Fibroblast of skin of left biceps (primary cell): ENCODE results near the gene MS4A6E.
"Not testable (repeated sequence)": the region's sequence is repeated elsewhere in the genome, so short reads cannot be mapped to it uniquely, and the experiment has no call there.

Experiments used
- DNase-seq, 2 experiments: peaks; one replicate each; pipeline ENCODE4 v3.0.0-alpha.2; 2013; ENCODE audit warnings: low read depth in 2 of 2

The MS4A6E gene

GRCh38 chr11:60326955-60327354 is at the start of gene MS4A6E:
TSS of gene MS4A6E (plus strand) at chr11:60327255. CDS start at chr11:60334896, 7,641 bp downstream.
- DNase-seq, result no peak

GRCh38 chr11:60280412-60280811 is 46.6 kb upstream of the MS4A6E start, which contains the start of gene MS4A4A:
TSS of gene MS4A4A (plus strand) at chr11:60280666. CDS start at chr11:60280676, 10 bp downstream.
- no peak for DNase-seq

- DNase-seq, result no peak
Observed at GRCh38 chr11:60281485-60281884, 45.6 kb upstream of the MS4A6E start.

GRCh38 chr11:60282286-60282685 is 44.8 kb upstream of the MS4A6E start:
- DNase-seq, result no peak

GRCh38 chr11:60285411-60286126 is 41.5 kb upstream of the MS4A6E start:
- DNase-seq, result not testable (repeated sequence)

GRCh38 chr11:60288531-60288930 is 38.5 kb upstream of the MS4A6E start:
- no peak for DNase-seq

GRCh38 chr11:60292145-60292544 is 34.9 kb upstream of the MS4A6E start:
- DNase-seq, result no peak

- DNase-seq, result no peak
Observed at GRCh38 chr11:60301178-60301577, 25.9 kb upstream of the MS4A6E start.

GRCh38 chr11:60301884-60302283 is 25.2 kb upstream of the MS4A6E start:
- not testable (repeated sequence) for DNase-seq

- no peak for DNase-seq
Observed at GRCh38 chr11:60303661-60304060, 23.4 kb upstream of the MS4A6E start.

- DNase-seq, result no peak
Observed at GRCh38 chr11:60305906-60306619, 21.0 kb upstream of the MS4A6E start.

- DNase-seq, result no peak
Observed at GRCh38 chr11:60307507-60308195, 19.4 kb upstream of the MS4A6E start.

- no peak for DNase-seq
Observed at GRCh38 chr11:60310407-60310998, 16.6 kb upstream of the MS4A6E start.

- DNase-seq, result no peak
Observed at GRCh38 chr11:60314635-60315321, 12.3 kb upstream of the MS4A6E start.

- DNase-seq, result no peak
Observed at GRCh38 chr11:60315871-60316270, 11.2 kb upstream of the MS4A6E start.

GRCh38 chr11:60316317-60316716 is 10.7 kb upstream of the MS4A6E start:
- DNase-seq, result no peak

- no peak for DNase-seq
Observed at GRCh38 chr11:60318726-60319125, 8.3 kb upstream of the MS4A6E start.

- no peak for DNase-seq
Observed at GRCh38 chr11:60321051-60321450, 6.0 kb upstream of the MS4A6E start.

- no peak for DNase-seq
Observed at GRCh38 chr11:60328460-60328859, 1.4 kb downstream of the MS4A6E start.

GRCh38 chr11:60332846-60333245 is 5.8 kb downstream of the MS4A6E start:
- no peak for DNase-seq

GRCh38 chr11:60334005-60334620 is 7.1 kb downstream of the MS4A6E start:
- no peak for DNase-seq
